ENCODE results near the gene DNAJC30. TPM values are rescaled to one million over a fixed set of nuclear protein-coding genes. Genes with fewer than 3 reads are reported as not detected.

Gene DNAJC30
- total RNA-seq, 2 experiments from 2014 or later = 5.9 to 13.7 TPM

GRCh38 chr7:73652541-73652949 is 30.7 kb downstream of the DNAJC30 start:
- no peak overlapping the region for H3K4me2 ChIP-seq (ENCODE audit: low read length)
- CTCF ChIA-PET (ENCODE audit: unreplicated experiment) = no interaction called here
- no TSS peak for BruUV-seq (replicated peaks)

GRCh38 chr7:73650524-73650923 is 32.7 kb downstream of the DNAJC30 start:
- DNase-seq (ENCODE audit: low spot score) = no peak
- BruUV-seq (replicated peaks) = no TSS peak
- intact Hi-C loops (cut with micrococcal nuclease; ENCODE audit: unreplicated experiment) = no loop called here
- Histone ChIP-seq H3K4me2 (ENCODE audit: low read length) (no peak overlapping the region), H3K27ac (ENCODE audit: low read depth, low read length, poor library complexity, severe bottlenecking) (no peak overlapping the region), H3K79me2 (ENCODE audit: insufficient read depth, low read depth, low read length) (no peaks in the 10 kb centered on the region), H3K9me3 (ENCODE audit: low read length) (no peaks in the 10 kb centered on the region), H2AFZ (ENCODE audit: low read length) (no peak overlapping the region), H4K20me1 (ENCODE audit: insufficient read depth, low read length) (no peaks in the 10 kb centered on the region), H3K36me3 (ENCODE audit: insufficient read depth, low read length) (no peaks in the 10 kb centered on the region), H3K9me2 (ENCODE audit: insufficient read depth, low read length) (no peaks in the 10 kb centered on the region), H3K4me1 (ENCODE audit: insufficient read depth, low read length, poor library complexity, severe bottlenecking) (no peaks in the 10 kb centered on the region), H3K4me3 (ENCODE audit: low read depth, low read length, poor library complexity, severe bottlenecking) (no peak overlapping the region)
- TF ChIP-seq EZH2phosphoT487 (IDR thresholded peaks at IDR 0.05; ENCODE audit: borderline replicate concordance, low read depth, low read length) (no peak), CTCF (conservative IDR thresholded peaks at IDR 0.05; ENCODE audit: low read length) (no peak)
- CTCF ChIA-PET (ENCODE audit: unreplicated experiment) = no interaction called here
- POLR2A ChIA-PET = no interaction called here

More at GRCh38 chr7:73652541-73652949, 30.7 kb downstream of the DNAJC30 start:
- DNase-seq (ENCODE audit: low spot score) = no peak
- no peak overlapping the region for H3K4me3 ChIP-seq (ENCODE audit: low read depth, low read length, poor library complexity, severe bottlenecking)
- no peak overlapping the region for H2AFZ ChIP-seq (ENCODE audit: low read length)
- H3K79me2 ChIP-seq (ENCODE audit: insufficient read depth, low read depth, low read length) = no peaks in the 10 kb centered on the region
- TF ChIP-seq CTCF (conservative IDR thresholded peaks at IDR 0.05; ENCODE audit: low read length) (no peak), EZH2phosphoT487 (IDR thresholded peaks at IDR 0.05; ENCODE audit: borderline replicate concordance, low read depth, low read length) (no peak)
- intact Hi-C loops (cut with micrococcal nuclease; ENCODE audit: unreplicated experiment) = no loop called here
- H3K9me2 ChIP-seq (ENCODE audit: insufficient read depth, low read length) = no peaks in the 10 kb centered on the region
- H3K9me3 ChIP-seq (ENCODE audit: low read length) = no peaks in the 10 kb centered on the region
- POLR2A ChIA-PET = no interaction called here
- H3K4me1 ChIP-seq (ENCODE audit: insufficient read depth, low read length, poor library complexity, severe bottlenecking) = no peaks in the 10 kb centered on the region
- H3K27ac ChIP-seq (ENCODE audit: low read depth, low read length, poor library complexity, severe bottlenecking) = no peak overlapping the region
- H3K36me3 ChIP-seq (ENCODE audit: insufficient read depth, low read length) = no peaks in the 10 kb centered on the region
- H4K20me1 ChIP-seq (ENCODE audit: insufficient read depth, low read length) = no peaks in the 10 kb centered on the region

GRCh38 chr7:73649576-73649975 is 33.7 kb downstream of the DNAJC30 start:
- no peak overlapping the region for H3K4me2 ChIP-seq (ENCODE audit: low read length)
- H3K36me3 ChIP-seq (ENCODE audit: insufficient read depth, low read length) = no peaks in the 10 kb centered on the region
- no peak overlapping the region for H3K4me3 ChIP-seq (ENCODE audit: low read depth, low read length, poor library complexity, severe bottlenecking)
- DNase-seq (ENCODE audit: low spot score) = no peak
- no peaks in the 10 kb centered on the region for H3K9me3 ChIP-seq (ENCODE audit: low read length)
- BruUV-seq (replicated peaks) = no TSS peak
- no peaks in the 10 kb centered on the region for H3K9me2 ChIP-seq (ENCODE audit: insufficient read depth, low read length)
- H3K4me1 ChIP-seq (ENCODE audit: insufficient read depth, low read length, poor library complexity, severe bottlenecking) = no peaks in the 10 kb centered on the region
- H4K20me1 ChIP-seq (ENCODE audit: insufficient read depth, low read length) = no peaks in the 10 kb centered on the region
- no peak overlapping the region for H3K27ac ChIP-seq (ENCODE audit: low read depth, low read length, poor library complexity, severe bottlenecking)
- intact Hi-C loops (cut with micrococcal nuclease; ENCODE audit: unreplicated experiment) = no loop called here
- TF ChIP-seq EZH2phosphoT487 (IDR thresholded peaks at IDR 0.05; ENCODE audit: borderline replicate concordance, low read depth, low read length) (no peak), CTCF (conservative IDR thresholded peaks at IDR 0.05; ENCODE audit: low read length) (no peak)
- no peak overlapping the region for H2AFZ ChIP-seq (ENCODE audit: low read length)
- H3K79me2 ChIP-seq (ENCODE audit: insufficient read depth, low read depth, low read length) = no peaks in the 10 kb centered on the region
- CTCF ChIA-PET (ENCODE audit: unreplicated experiment) = no interaction called here
- POLR2A ChIA-PET = no interaction called here
